ENCODE measurements around the gene PRTN3.
"Not testable (repeated sequence)": the region's sequence is repeated elsewhere in the genome, so short reads cannot be mapped to it uniquely, and the experiment has no call there.

The PRTN3 gene

DNA sequence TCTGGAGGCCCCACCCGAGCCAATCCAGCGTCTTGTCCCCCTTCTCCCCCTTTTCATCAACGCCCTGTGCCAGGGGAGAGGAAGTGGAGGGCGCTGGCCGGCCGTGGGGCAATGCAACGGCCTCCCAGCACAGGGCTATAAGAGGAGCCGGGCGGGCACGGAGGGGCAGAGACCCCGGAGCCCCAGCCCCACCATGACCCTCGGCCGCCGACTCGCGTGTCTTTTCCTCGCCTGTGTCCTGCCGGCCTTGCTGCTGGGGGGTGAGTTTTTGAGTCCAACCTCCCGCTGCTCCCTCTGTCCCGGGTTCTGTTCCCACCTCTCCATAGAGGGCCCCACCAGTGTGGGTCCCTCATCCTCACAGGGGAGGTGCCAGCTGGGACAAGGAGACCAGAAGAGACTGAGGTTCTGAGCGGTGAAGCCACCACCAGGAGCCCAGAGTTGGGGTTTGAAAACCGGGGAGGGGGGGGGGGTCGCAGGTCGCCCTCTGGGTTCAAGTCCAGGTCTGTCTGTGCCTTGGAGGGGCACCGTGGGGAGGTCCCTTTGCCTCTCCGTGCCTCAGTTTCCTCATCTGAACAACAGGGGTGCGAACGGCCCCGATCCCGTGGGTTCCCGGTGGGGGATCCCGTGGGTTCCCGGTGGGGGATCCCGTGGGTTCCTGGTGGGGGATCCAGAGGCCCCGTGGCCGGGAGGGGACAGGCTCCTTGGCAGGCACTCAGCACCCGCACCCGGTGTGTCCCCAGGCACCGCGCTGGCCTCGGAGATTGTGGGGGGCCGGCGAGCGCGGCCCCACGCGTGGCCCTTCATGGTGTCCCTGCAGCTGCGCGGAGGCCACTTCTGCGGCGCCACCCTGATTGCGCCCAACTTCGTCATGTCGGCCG lies 11.6 kb downstream of the PRTN3 start, which contains the start of gene ELANE:
ELANE (plus strand) TSS at position 168 of the 878 bp plus-strand sequence; CDS start at position 194, 26 bp downstream.
- ATAC-seq, result no peak
- TF ChIP-seq POU6F1 (CRISPR knock-in tag; IDR thresholded peaks at IDR 0.05; ENCODE audit: borderline replicate concordance, low read depth) (no peak), ISL1 (CRISPR knock-in tag; IDR thresholded peaks at IDR 0.05) (no peak), PATZ1 (CRISPR knock-in tag; IDR thresholded peaks at IDR 0.05; ENCODE audit: borderline replicate concordance) (no peak), ZFP3 (CRISPR knock-in tag; IDR thresholded peaks at IDR 0.05) (no peak)

- no peak for ATAC-seq
- TF ChIP-seq RARB (CRISPR knock-in tag; IDR thresholded peaks at IDR 0.05), result no peak
Observed at GRCh38 chr19:853014-853585, 12.3 kb downstream of the PRTN3 start.

GRCh38 chr19:853614-854220 lies 12.9 kb downstream of the PRTN3 start:
- ATAC-seq, result not testable (repeated sequence)

DNA sequence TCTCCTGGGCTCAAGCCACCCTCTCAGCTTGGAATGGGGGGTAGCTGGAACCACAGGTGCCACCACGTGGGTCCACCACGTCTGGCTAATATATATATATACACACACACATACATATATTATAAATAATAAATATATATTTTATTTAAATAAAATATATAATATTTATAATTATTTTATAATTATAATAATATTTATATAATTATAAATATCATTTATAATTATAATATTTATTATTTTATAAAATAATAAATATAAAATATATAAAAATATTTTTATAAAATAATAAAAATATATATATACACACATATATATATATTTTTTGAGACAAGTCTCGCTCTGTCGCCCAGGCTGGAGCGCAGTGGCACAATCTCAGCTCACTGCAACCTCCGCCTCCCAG lies 13.8 kb downstream of the PRTN3 start:
- TF ChIP-seq POU6F1 (CRISPR knock-in tag; IDR thresholded peaks at IDR 0.05; ENCODE audit: borderline replicate concordance, low read depth) (no peak), PPARA (CRISPR knock-in tag; IDR thresholded peaks at IDR 0.05; ENCODE audit: borderline replicate concordance) (no peak), BACH2 (CRISPR knock-in tag; IDR thresholded peaks at IDR 0.05; ENCODE audit: borderline replicate concordance) (no peak), ZFP30 (CRISPR knock-in tag; IDR thresholded peaks at IDR 0.05) (no peak), SNAI2 (CRISPR knock-in tag; IDR thresholded peaks at IDR 0.05) (no peak), TSHZ2 (CRISPR knock-in tag; IDR thresholded peaks at IDR 0.05) (no peak), ZFP3 (CRISPR knock-in tag; IDR thresholded peaks at IDR 0.05) (no peak), ZNF565 (CRISPR knock-in tag; conservative IDR thresholded peaks at IDR 0.05; ENCODE audit: low read depth) (no peak), ESRRG (CRISPR knock-in tag; IDR thresholded peaks at IDR 0.05) (no peak), ARNTL (CRISPR knock-in tag; IDR thresholded peaks at IDR 0.05; ENCODE audit: borderline replicate concordance, low read depth) (no peak), CSDC2 (CRISPR knock-in tag; IDR thresholded peaks at IDR 0.05) (no peak), PATZ1 (CRISPR knock-in tag; IDR thresholded peaks at IDR 0.05; ENCODE audit: borderline replicate concordance) (no peak), ZC3H10 (CRISPR knock-in tag; IDR thresholded peaks at IDR 0.05) (no peak)
- ATAC-seq, result no peak
